Skeletal muscle satellite cell (primary cell): ENCODE data around the gene SLC13A4.

Source experiments
- H3K27me3 ChIP-seq: 2 replicates; pipeline ENCODE4 v1.7.0; 2013; ENCODE audit warnings: low read length; ENCODE audit not compliant: control insufficient read depth, insufficient read depth
- H3K36me3 ChIP-seq: 2 replicates; pipeline ENCODE4 v1.7.0; 2013; ENCODE audit warnings: mild to moderate bottlenecking, control low read depth, low read length; ENCODE audit not compliant: insufficient read depth
- H3K4me1 ChIP-seq: 2 replicates; pipeline ENCODE4 v1.7.0; 2013; ENCODE audit warnings: low read length; ENCODE audit not compliant: control insufficient read depth, insufficient read depth
- H3K4me2 ChIP-seq: 2 replicates; pipeline ENCODE4 v1.7.0; 2013; ENCODE audit warnings: mild to moderate bottlenecking, low read length
- H3K4me3 ChIP-seq: 2 replicates; pipeline ENCODE4 v1.7.0; 2013; ENCODE audit warnings: low read length
- H3K9ac ChIP-seq: 2 replicates; pipeline ENCODE4 v1.7.0; 2013; ENCODE audit warnings: mild to moderate bottlenecking, low read depth, low read length, moderate library complexity
- H3K9me3 ChIP-seq: replicated peaks from 2 replicates; pipeline ENCODE4 v1.7.0; 2013; ENCODE audit warnings: mild to moderate bottlenecking, control low read depth, low read length

Gene SLC13A4

DNA sequence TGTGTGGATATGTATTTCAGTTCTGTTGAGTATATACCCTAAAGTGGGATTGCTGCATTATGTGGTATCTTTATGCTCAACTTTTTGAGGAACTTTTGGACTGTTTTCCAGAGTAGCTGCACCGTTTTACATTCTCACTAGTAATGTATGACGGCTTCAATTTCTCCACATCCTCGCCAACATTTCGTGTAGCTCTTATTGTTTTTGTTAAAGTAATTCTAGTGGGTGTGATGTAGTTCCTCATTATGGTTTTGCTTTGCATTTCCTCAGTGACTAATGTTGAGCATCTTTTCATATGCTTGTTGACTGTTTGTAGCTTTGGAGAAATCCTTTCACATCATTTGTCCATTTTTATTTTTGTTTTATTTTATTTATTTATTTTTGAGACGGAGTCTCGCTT is 61.1 kb downstream of the SLC13A4 start:
- H3K4me1 ChIP-seq: peaks cover 49% of the 10 kb centered on the region
- no peak overlapping the region for H3K4me2 ChIP-seq

DNA sequence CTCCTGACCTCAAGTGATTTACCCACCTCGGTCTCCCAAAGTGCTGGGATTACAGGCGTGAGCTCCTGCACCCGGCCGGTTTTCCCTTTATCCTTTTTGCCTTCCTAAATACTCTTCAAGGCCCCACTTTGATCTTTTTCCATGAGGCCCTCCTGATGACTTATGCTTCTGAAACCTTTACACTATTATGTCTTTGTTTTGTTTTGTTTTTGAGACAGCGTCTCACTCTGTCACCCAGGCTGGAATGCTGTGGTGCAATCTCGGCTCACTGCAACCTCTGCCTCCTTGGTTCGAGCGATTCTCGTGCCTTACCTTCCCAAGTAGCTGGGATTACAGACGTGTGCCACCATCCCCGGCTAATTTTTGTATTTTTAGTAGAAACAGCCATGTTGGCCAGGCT is 61.8 kb downstream of the SLC13A4 start:
- no peaks in the 10 kb centered on the region for H3K27me3 ChIP-seq
- H3K4me1 ChIP-seq: peaks cover 50% of the 10 kb centered on the region
- H3K4me2 ChIP-seq: no peak overlapping the region
- H3K4me3 ChIP-seq: no peak overlapping the region
- no peaks in the 10 kb centered on the region for H3K36me3 ChIP-seq
- H3K9ac ChIP-seq: no peak overlapping the region
- H3K9me3 ChIP-seq: no peaks in the 10 kb centered on the region

More for the DNA sequence above, 61.1 kb downstream of the SLC13A4 start:
- no peak overlapping the region for H3K4me3 ChIP-seq
- no peaks in the 10 kb centered on the region for H3K9me3 ChIP-seq
- H3K9ac ChIP-seq: no peak overlapping the region
- no peaks in the 10 kb centered on the region for H3K27me3 ChIP-seq
- H3K36me3 ChIP-seq: no peaks in the 10 kb centered on the region

DNA sequence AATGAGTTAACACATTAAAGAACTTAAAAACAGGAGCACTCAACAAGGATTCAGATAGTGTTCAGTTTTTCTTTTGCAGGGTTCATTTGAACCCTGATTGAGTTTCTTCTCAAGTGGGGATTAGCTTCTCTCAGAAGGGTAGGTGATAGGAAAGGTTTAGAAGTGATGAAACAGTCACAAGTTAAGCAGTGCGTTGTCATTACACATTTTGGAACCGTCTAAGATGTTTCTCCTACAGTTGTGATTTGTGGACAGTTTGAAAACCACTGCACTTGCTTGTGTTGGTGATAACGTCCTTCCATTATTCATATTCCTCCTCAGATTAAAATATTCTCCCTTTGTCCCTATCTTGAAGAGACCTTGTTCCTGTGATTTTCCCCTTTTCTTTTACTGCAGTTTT is 62.9 kb downstream of the SLC13A4 start:
- H3K9ac ChIP-seq: peak overlapping the region; percentile 100
- H3K4me2 ChIP-seq: peak overlapping the region; percentile 93
- H3K27me3 ChIP-seq: no peaks in the 10 kb centered on the region
- no peak overlapping the region for H3K4me3 ChIP-seq
- H3K36me3 ChIP-seq: no peaks in the 10 kb centered on the region
- H3K4me1 ChIP-seq: peaks cover 39% of the 10 kb centered on the region
- H3K9me3 ChIP-seq: no peaks in the 10 kb centered on the region

DNA sequence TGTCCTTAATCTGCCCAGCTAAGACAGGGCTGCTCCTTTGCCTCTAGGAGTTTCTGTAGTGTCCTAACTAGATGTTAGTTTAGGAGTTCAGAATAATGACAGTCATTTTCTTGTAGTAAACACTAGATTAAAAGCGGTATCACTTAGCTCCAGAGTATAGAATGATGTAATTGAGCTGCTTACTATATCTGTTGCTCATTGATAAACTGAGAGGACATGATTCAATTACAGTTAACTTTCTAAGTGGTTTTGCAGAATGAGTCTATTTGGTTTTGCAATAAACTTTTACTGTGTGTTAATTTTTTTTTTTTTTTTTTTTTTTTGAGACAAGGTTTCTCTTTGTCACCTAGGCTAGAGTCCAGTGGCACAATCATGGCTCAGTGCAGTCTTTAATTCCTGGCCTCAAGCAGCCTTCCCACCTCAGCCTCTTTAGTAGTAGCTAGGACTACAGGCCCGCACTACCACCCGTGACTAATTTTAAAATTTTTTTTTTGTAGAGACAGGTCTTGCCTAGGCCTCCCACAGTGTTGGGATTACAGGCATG is 63.9 kb downstream of the SLC13A4 start:
- Histone ChIP-seq H3K27me3 (no peaks in the 10 kb centered on the region), H3K4me2 (peak overlapping the region; percentile 93), H3K4me1 (peaks cover 30% of the 10 kb centered on the region), H3K36me3 (no peaks in the 10 kb centered on the region), H3K9ac (peak overlapping the region; percentile 100), H3K9me3 (no peaks in the 10 kb centered on the region), H3K4me3 (peak overlapping the region; percentile 98)

DNA sequence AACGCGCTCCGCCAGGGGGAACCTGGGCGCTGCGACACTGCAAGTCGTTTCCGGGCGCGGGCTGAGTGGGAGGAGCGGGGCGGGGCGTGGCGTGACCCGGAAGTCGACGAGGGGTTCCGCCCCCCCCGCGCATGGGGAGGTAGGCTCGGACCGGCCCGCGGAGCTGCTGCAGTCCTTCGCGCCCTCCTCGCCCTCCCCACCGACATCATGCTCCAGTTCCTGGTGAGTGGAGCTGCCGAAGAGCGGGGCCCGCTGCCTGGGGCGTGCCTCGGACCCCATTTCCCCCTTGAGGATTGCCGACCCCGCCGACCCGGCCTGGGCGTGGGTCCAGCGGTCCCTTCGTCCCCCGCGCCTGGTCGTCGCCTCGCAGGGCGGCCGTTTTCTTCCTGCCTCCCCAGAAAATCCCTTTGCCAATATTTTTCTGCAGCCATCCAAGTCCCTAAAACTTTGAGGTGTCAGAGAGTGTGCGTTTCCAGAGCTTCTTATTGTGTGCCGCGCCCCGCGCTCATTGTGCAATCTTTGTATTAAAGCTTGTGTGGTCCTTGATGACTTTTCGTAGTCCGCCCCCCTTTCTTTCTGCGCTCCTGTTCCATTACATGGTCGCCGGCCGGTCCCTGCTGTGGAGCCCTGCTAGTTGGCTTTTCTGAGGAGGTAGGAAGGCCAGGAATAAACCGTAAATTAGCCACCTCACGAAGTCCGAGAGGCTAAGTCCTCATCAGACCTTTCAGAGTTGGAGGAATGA is 65.4 kb downstream of the SLC13A4 start, which contains the start of gene STMP1:
TSS of gene STMP1 (plus strand) at position 142 of the 742 bp plus-strand sequence.
- Histone ChIP-seq H3K27me3 (no peaks in the 10 kb centered on the region), H3K36me3 (no peaks in the 10 kb centered on the region), H3K4me3 (peak within 1 kb of the TSS; percentile 98), H3K4me2 (peak within 1 kb of the TSS; percentile 93), H3K9me3 (no peaks in the 10 kb centered on the region), H3K4me1 (peaks cover 29% of the 10 kb centered on the region), H3K9ac (peak within 1 kb of the TSS; percentile 100)

DNA sequence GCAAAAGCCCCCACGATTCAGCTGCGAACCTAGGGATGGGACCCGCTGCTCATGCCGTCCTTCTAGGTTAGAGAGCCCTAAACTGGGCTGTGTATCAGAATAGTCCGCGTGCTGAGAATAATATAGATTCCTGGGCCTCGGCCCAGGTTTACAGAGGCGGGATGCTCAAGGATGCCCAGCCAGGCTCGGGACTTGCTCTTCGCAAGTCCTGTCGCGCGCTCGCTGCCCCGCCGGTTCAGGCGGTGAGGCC is 65.9 kb downstream of the SLC13A4 start:
- Histone ChIP-seq H3K9ac (peak overlapping the region; percentile 100), H3K36me3 (no peaks in the 10 kb centered on the region), H3K4me2 (peak overlapping the region; percentile 93), H3K27me3 (no peaks in the 10 kb centered on the region), H3K4me3 (peak overlapping the region; percentile 98), H3K9me3 (no peaks in the 10 kb centered on the region), H3K4me1 (peaks cover 29% of the 10 kb centered on the region)

DNA sequence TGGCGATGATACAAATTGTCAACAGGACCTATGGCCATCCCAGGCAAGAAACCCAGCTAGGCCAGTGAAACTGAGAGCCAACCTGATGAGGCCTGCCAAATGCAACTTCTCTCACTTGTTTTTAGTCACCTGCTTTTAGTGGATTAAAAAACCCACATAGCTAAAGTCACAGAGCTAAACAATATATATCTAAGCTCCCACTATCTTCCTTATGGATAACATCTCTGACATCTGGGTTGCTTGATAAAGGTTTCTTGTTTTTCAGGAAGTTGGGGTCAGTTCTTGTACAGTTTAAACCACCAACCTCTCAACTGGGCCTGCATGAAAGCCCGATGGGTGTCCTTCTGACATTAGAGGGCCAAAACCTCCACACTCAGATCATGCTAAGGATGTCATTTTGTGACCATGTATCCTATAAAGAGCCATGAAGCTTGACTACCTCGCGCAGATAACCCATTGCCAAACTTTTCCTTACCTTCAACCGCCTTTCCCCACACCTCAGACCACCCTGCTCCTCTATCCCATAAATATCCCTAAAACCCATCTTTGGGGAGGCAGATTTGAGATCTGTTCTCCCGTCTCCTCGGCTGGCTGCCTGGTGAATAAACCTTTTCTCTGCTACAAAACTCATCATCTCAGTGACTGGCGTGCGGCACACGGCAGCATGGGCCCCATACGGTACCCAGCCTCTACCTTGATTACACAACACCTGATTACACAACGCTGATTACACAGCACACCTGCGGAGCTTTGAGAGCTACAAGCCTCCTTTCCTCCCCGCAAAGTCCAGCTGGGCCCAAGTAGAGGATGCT is 66.5 kb downstream of the SLC13A4 start:
- Histone ChIP-seq H3K4me2 (peak overlapping the region; percentile 93), H3K36me3 (no peaks in the 10 kb centered on the region), H3K4me1 (peaks cover 29% of the 10 kb centered on the region), H3K9me3 (no peaks in the 10 kb centered on the region), H3K27me3 (no peaks in the 10 kb centered on the region), H3K4me3 (peak overlapping the region; percentile 98), H3K9ac (peak overlapping the region; percentile 100)

DNA sequence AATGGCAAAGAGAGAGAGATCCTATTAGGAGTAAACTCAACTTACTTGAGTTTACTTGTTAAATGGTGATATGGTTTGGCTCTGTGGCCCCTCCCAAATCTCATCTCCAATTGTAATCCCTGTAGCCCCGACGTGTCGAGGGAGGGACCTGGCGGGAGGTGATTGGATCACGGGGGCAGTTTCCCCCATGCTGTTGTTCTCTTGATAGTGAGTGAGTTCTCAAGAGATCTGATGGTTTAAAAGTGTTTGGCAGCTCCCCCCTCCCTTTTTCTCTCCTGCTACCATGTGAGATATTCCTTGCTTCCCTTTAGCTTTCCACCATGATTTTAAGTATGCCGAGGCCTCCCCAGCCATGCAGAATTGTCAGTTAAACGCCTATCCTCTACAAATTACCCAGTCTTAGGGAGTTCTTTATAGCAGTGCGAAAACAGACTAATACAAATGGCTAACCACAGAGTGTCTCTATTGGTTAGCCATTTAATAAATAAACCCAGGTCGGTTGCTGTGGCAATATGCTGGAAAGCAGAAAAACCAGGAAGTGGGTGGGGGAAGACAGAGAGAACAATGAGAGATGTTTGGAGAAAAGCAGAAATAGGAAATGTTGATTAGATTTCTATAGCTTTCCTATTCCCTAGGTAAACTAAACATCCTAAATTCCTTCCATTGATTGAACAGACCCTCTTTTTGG is 68.7 kb downstream of the SLC13A4 start:
- no peaks in the 10 kb centered on the region for H3K27me3 ChIP-seq
- H3K9ac ChIP-seq: no peak overlapping the region
- H3K4me1 ChIP-seq: peaks cover 15% of the 10 kb centered on the region
- no peak overlapping the region for H3K4me3 ChIP-seq
- H3K36me3 ChIP-seq: no peaks in the 10 kb centered on the region
- no peaks in the 10 kb centered on the region for H3K9me3 ChIP-seq
- no peak overlapping the region for H3K4me2 ChIP-seq

DNA sequence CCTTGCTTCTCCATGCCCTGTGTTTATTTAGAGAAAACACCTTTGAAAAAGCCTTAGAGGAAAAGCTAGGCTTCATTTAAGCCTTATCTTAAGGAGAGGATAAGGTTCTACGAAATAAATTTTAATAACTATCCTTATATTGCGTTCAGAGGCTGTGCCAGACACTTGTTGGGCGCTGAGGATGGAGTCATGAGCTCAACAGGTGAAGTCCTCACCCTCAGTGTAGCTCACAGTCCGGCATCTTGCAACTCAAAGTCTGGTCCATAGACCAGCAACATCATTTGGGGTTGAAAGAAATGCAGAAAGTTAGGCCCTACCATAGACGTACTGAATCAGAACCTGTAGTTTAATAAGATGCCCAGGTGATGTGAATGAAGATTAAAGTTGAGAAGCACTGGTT is 69.4 kb downstream of the SLC13A4 start:
- H3K36me3 ChIP-seq: no peaks in the 10 kb centered on the region
- H3K9me3 ChIP-seq: no peaks in the 10 kb centered on the region
- no peak overlapping the region for H3K9ac ChIP-seq
- H3K4me2 ChIP-seq: no peak overlapping the region
- no peaks in the 10 kb centered on the region for H3K27me3 ChIP-seq
- H3K4me3 ChIP-seq: no peak overlapping the region
- peaks cover 8% of the 10 kb centered on the region for H3K4me1 ChIP-seq

DNA sequence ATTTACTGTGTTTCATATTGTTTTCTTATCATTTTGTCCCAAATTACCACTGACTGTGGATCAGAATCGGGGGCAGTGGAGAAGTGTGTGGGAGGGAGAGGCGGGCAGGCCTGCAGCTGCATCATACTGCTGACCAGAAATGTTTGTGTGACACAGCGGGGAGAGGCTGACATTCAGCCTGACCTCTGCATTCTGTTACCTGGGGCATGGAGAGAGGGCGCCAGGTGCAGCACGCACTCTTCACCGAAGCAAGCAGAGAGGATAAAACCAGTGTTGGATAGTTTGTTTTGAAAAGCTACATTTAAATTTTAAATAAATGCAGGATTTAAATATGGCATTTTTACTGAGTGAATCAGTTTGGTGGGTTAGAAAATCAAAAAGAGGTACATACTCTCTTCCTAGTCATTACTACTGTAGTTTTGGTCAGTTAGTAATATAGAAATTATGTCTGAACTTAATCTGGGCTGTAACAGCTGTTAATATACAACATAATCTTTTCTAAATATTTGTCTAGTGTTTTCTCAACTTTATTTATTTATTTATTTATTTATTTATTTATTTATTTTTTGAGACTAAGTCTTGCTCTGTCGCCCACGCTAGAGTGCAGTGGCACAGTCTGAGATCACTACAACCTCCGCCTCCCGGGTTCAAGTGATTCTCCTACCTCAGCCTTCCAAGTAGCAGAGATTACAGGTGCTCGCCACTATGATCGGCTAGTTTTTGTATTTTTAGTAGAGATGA is 74.5 kb downstream of the SLC13A4 start:
- H3K4me2 ChIP-seq: no peak overlapping the region
- H3K36me3 ChIP-seq: peaks cover 7% of the 10 kb centered on the region
- H3K9ac ChIP-seq: no peak overlapping the region
- H3K4me3 ChIP-seq: no peak overlapping the region
- H3K9me3 ChIP-seq: no peaks in the 10 kb centered on the region
- peaks cover 7% of the 10 kb centered on the region for H3K4me1 ChIP-seq
- no peaks in the 10 kb centered on the region for H3K27me3 ChIP-seq
